HepG2 (cell line): ENCODE results near the gene SLIT3. TPM values are rescaled to one million over a fixed set of nuclear protein-coding genes. Genes with fewer than 3 reads are reported as not detected.

Experiments
- ATAC-seq: fragments of 200-7000 bp; cut with Tn5 transposase; 3 replicates; pipeline ENCODE4 v1.9.1; 2020; ENCODE audit warnings: mild to moderate bottlenecking, moderate library complexity
- BruUV-seq: library from RNA; stranded (reverse); fragments of 400-500 nt; replicated peaks from 2 replicates; lab custom pipeline; 2021; lab: Mats Ljungman, UMichigan
- CTCF ChIA-PET: fragments of 300-600 bp; formaldehyde crosslinking; extraction: SDS; loops from one replicate; lab custom pipeline; 2021; ENCODE audit warnings: low total read pairs, inconsistent platforms, low intra/inter-chr PET ratio; lab: Yijun Ruan, JAX
- POLR2A ChIA-PET: fragments of 350-600 bp; sonication (Branson Sonifier 250); formaldehyde crosslinking; loops from one replicate; lab custom pipeline; 2020; ENCODE audit warnings: antibody characterized with exemption, inconsistent platforms; lab: Yijun Ruan, JAX
- DNase-seq: peaks from one replicate; pipeline ENCODE4 v3.0.0-alpha.2; 2015; ENCODE audit warnings: low spot score
- FAIRE-seq: peaks from 3 replicates; lab custom pipeline; 2011; peaks lifted over from hg19 to GRCh38; lab: Jason Lieb, UNC
- H2AFZ ChIP-seq: one replicate; pipeline ENCODE4 v1.6.1; 2011; ENCODE audit warnings: low read length, inconsistent platforms
- H3K27ac ChIP-seq: fragments of 300-600 bp; 3 replicates; pipeline ENCODE4 v1.8.0; 2011; ENCODE audit warnings: mixed run types, mild to moderate bottlenecking, mixed read lengths, low read length, inconsistent platforms; ENCODE audit not compliant: insufficient read depth; ENCODE audit errors: extremely low read length
- H3K27me3 ChIP-seq, 2 experiments: fragments of 200-600 bp in 1 of 2; 2 replicates in 1 of 2; 3 replicates in 1 of 2; pipeline versions ENCODE4 v1.6.0 to v1.8.0; 2011; ENCODE audit warnings: low read length in 2 of 2, mild to moderate bottlenecking in 2 of 2, moderate library complexity in 2 of 2, inconsistent platforms in 1 of 2; ENCODE audit not compliant: insufficient read depth in 2 of 2, control insufficient read depth in 1 of 2
- H3K36me3 ChIP-seq, 2 experiments: fragments of 200-600 bp in 1 of 2; replicated peaks in 1 of 2; 2 replicates in 1 of 2; 3 replicates in 1 of 2; pipeline versions ENCODE4 v1.5.1 to v1.8.0; 2011; ENCODE audit warnings: low read length in 2 of 2, inconsistent platforms in 1 of 2; ENCODE audit not compliant: insufficient read depth in 2 of 2, control insufficient read depth in 1 of 2
- H3K4me1 ChIP-seq: 2 replicates; pipeline ENCODE4 v1.5.1; 2012; ENCODE audit warnings: low read length, inconsistent platforms; ENCODE audit not compliant: insufficient read depth
- H3K4me2 ChIP-seq: 2 replicates; pipeline ENCODE4 v1.6.0; 2011; ENCODE audit warnings: low read depth, low read length, inconsistent platforms
- H3K4me3 ChIP-seq, 3 experiments: fragments of 200-600 bp in 1 of 3; sonication (generic), shearing (Covaris generic) in 1 of 3; replicated peaks in 1 of 3; 2 replicates each; pipeline ENCODE4 v1.5.1; 2011 to 2016; ENCODE audit warnings: low read length in 3 of 3, inconsistent platforms in 2 of 3, low read depth in 2 of 3, mild to moderate bottlenecking in 2 of 3, control low read depth in 1 of 3, mixed read lengths in 1 of 3; ENCODE audit not compliant: insufficient read depth in 1 of 3
- H3K79me2 ChIP-seq: one replicate; pipeline ENCODE4 v1.6.1; 2011; ENCODE audit warnings: low read length, inconsistent platforms; ENCODE audit not compliant: insufficient read depth
- H3K9ac ChIP-seq: 2 replicates; pipeline ENCODE4 v1.6.0; 2011; ENCODE audit warnings: mild to moderate bottlenecking, low read depth, low read length, inconsistent platforms; ENCODE audit not compliant: insufficient read depth
- H3K9me3 ChIP-seq: 2 replicates; pipeline ENCODE4 v1.5.1; 2012; ENCODE audit warnings: mild to moderate bottlenecking, low read length
- H4K20me1 ChIP-seq: 2 replicates; pipeline ENCODE4 v1.6.0; 2011; ENCODE audit warnings: inconsistent platforms, mild to moderate bottlenecking, low read length, moderate library complexity; ENCODE audit not compliant: insufficient read depth
- ATF7 ChIP-seq, 2 experiments: fragments of 450-650 bp in 1 of 2; sonication (generic) in 1 of 2; formaldehyde crosslinking in 1 of 2; IDR thresholded peaks; 2 replicates each; pipeline versions ENCODE4 v1.4.0 to v1.6.1; 2016 to 2020; ENCODE audit warnings: antibody characterized with exemption in 1 of 2, mild to moderate bottlenecking in 1 of 2, missing genetic modification reagents in 1 of 2
- ELF3 ChIP-seq: IDR thresholded peaks from 2 replicates; pipeline ENCODE4 v1.6.1; 2016; ENCODE audit warnings: missing genetic modification reagents, missing compliant biosample characterization
- EZH2 ChIP-seq: conservative IDR thresholded peaks from 2 replicates; pipeline ENCODE4 v1.6.1; 2012; ENCODE audit warnings: mild to moderate bottlenecking, low read depth, low read length, moderate library complexity
- GFI1 ChIP-seq: sonication (generic); formaldehyde crosslinking; IDR thresholded peaks from 2 replicates; pipeline ENCODE4 v1.5.0; 2020; ENCODE audit warnings: missing genetic modification reagents, mild to moderate bottlenecking, borderline replicate concordance
- JUNB ChIP-seq: sonication (generic); formaldehyde crosslinking; IDR thresholded peaks from 2 replicates; pipeline ENCODE4 v1.8.0; 2022; ENCODE audit warnings: missing genetic modification reagents, mild to moderate bottlenecking, borderline replicate concordance
- MBNL3 ChIP-seq: fragments of 250-450 bp; sonication (Bioruptor Pico); conservative IDR thresholded peaks from 2 replicates; pipeline ENCODE4 v1.8.0; 2022; ENCODE audit warnings: mild to moderate bottlenecking, inconsistent platforms
- NONO ChIP-seq, 2 experiments: fragments of 450-650 bp in 1 of 2; sonication (generic) in 1 of 2; formaldehyde crosslinking in 1 of 2; IDR thresholded peaks in 1 of 2; conservative IDR thresholded peaks in 1 of 2; 2 replicates each; pipeline versions ENCODE4 v1.6.1 to v1.8.0; 2017 to 2022; ENCODE audit warnings: mild to moderate bottlenecking in 1 of 2, missing genetic modification reagents in 1 of 2, moderate library complexity in 1 of 2
- PCBP1 ChIP-seq: fragments of 200-400 bp; formaldehyde crosslinking; IDR thresholded peaks from 2 replicates; pipeline ENCODE4 v1.6.1; 2017; ENCODE audit warnings: mild to moderate bottlenecking, low read depth, low read length, borderline replicate concordance
- U2AF1 ChIP-seq: fragments of 200-400 bp; formaldehyde crosslinking; optimal IDR thresholded peaks from 2 replicates; pipeline ENCODE3; 2017; ENCODE audit warnings: mild to moderate bottlenecking, low read depth, low read length
- ZNF354B ChIP-seq: sonication (generic); formaldehyde crosslinking; IDR thresholded peaks from 2 replicates; pipeline ENCODE4 v1.8.0; 2022; ENCODE audit warnings: mild to moderate bottlenecking, missing genetic modification reagents
- ZNF562 ChIP-seq: sonication (generic); formaldehyde crosslinking; IDR thresholded peaks from 2 replicates; pipeline ENCODE4 v1.8.0; 2022; ENCODE audit warnings: missing genetic modification reagents, borderline replicate concordance
- ZNF75D ChIP-seq: sonication (generic); formaldehyde crosslinking; IDR thresholded peaks from 2 replicates; pipeline ENCODE4 v1.8.1; 2023; ENCODE audit warnings: missing genetic modification reagents, mild to moderate bottlenecking, borderline replicate concordance
- WGBS: methylation state at CpG from one replicate; pipeline ENCODE4 v1.1.6; 2017; ENCODE audit warnings: low lambda C conversion rate; 5-methylcytosine and 5-hydroxymethylcytosine counted together
- in situ Hi-C: cut with HindIII; loops from 2 replicates; pipeline ENCODE4 v1.10.0; 2017; ENCODE audit warnings: low pct_unique_long_range_greater_than_20kb; ENCODE audit not compliant: extremely low pct_ligation_motif_present
- intact Hi-C: fragments of 100-400 bp; cut with micrococcal nuclease; formaldehyde crosslinking; loops from one replicate; pipeline ENCODE4 v1.10.0; 2022; ENCODE audit not compliant: unreplicated experiment
- polyA plus RNA-seq, 8 experiments: library from polyadenylated mRNA; depleted of rRNA in 3 of 8; stranded (reverse) in 7 of 8; unstranded in 1 of 8; fragments of >200 nt; fragmentation: Illumina TruSeq in 4 of 8; extraction: Trizol in 4 of 8; gene quantifications; 2 replicates each; pipeline versions ENCODE4 v1.2.1 to v1.2.3, GENCODE V29; 2011 to 2016; ENCODE audit warnings: low read depth in 4 of 8, missing spikeins in 1 of 8, mixed read lengths in 1 of 8; ENCODE audit not compliant: insufficient read depth in 1 of 8
- total RNA-seq, 5 experiments: library from RNA; depleted of rRNA; stranded (reverse); fragments of >200 nt; fragmentation: Illumina TruSeq; extraction: Trizol; gene quantifications; 2 replicates each; pipeline ENCODE4 v1.2.3, GENCODE V29; 2016; ENCODE audit warnings: low read depth in 1 of 5
- TF ChIP-seq, protein P1 (sequence below): IDR thresholded peaks from 2 replicates; pipeline ENCODE4 v1.6.1; 2016; ENCODE audit warnings: missing compliant biosample characterization, missing genetic modification reagents, borderline replicate concordance
- TF ChIP-seq, protein P2 (sequence below): sonication (generic); formaldehyde crosslinking; IDR thresholded peaks from 2 replicates; pipeline ENCODE4 v1.9.0; 2022; ENCODE audit warnings: low read depth, missing genetic modification reagents
- TF ChIP-seq, protein P3 (sequence below): sonication (generic); formaldehyde crosslinking; IDR thresholded peaks from 2 replicates; pipeline ENCODE4 v1.4.0; 2020; ENCODE audit warnings: missing genetic modification reagents

Gene SLIT3
- total and polyA plus RNA-seq, 2 of the 13 experiments (the other 11 are each of a cell fraction or from before 2014, with no cell fraction given), result not detected

DNA sequence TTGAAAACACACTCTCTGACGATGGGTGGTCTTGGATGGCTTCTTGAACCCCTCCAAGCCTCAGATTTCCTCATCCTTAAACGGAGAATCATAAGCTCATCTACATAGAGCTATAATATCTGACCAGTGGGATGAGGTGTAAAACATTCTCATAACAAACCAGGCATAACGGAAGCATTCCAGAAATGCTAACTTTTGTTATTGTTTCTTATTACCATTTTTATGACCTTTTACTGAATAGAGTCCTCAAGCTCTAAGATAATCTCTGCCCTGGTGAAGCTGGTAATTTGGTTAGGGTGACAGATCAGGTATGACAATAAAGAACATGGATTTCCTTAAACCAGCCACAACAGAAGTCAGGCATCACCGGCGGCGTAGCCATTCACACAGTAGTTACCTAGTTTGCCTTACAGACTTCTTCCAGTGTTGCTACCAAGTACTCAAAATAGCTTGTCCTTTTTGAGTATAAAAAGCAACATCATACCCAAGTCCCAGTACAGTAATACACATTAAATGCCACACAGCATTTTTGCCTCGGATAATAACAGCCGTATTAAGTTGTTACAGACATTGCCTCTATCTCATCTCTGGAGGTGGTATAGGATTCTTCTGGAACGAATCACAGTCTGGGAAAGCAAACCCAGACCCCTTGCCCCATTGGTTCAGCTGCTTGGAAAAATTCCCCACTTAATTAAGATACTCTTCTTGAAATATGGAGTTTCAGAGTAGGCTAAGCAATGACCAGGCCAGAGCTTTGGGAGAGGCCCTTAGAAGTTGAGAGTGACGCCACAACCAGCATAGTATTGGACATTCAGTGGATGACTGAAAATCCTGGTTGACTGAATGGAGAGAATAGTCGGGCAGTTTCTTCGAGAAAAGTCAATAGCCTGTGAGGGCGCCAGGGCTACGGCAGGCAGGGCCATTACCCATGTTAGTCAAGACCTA is 252.5 kb downstream of the SLIT3 start (continued):
- TF ChIP-seq ZNF75D (CRISPR knock-in tag) (no peak), MBNL3 (CRISPR knock-in tag) (no peak), PCBP1 (no peak), U2AF1 (no peak), EZH2 (no peak), ZNF354B (CRISPR knock-in tag) (no peak), ATF7 (IDR thresholded peaks at IDR 0.05) (no peak), ATF7 (CRISPR knock-in tag; IDR thresholded peaks at IDR 0.05) (no peak)
- TF ChIP-seq, protein P1, sequence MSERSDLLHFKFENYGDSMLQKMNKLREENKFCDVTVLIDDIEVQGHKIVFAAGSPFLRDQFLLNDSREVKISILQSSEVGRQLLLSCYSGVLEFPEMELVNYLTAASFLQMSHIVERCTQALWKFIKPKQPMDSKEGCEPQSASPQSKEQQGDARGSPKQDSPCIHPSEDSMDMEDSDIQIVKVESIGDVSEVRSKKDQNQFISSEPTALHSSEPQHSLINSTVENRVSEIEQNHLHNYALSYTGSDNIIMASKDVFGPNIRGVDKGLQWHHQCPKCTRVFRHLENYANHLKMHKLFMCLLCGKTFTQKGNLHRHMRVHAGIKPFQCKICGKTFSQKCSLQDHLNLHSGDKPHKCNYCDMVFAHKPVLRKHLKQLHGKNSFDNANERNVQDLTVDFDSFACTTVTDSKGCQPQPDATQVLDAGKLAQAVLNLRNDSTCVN (CRISPR knock-in tag), result no peak

DNA sequence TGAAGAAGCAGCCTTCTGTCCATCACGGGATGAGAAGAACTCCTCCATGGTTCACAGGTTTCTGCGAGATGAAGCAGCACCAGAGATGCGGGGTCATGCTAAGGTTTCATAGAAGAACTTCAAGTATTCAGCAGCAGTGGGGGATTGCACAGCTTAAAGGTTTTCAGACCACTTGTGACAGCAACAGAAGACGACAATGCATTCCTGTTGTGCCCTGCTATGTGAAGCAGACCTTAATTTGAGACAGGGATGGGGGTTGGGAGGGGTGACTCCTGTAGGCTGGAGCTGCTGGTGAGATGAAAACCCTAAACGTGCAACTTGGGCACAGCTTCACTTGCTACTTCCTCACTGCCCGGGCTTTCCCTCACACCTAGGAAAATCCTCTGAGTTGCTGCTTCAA is 256.0 kb downstream of the SLIT3 start:
- Histone ChIP-seq H3K27me3 (peaks cover 2 to 24% of the 10 kb centered on the region in 2 experiments; a peak in 3 of 5 replicates), H3K9me3 (no peaks in the 10 kb centered on the region), H3K4me1 (no peaks in the 10 kb centered on the region), H3K4me3 (no peak overlapping the region), H3K79me2 (no peaks in the 10 kb centered on the region), H3K27ac (no peak overlapping the region), H3K9ac (no peak overlapping the region), H2AFZ (no peak overlapping the region), H3K36me3 (no peaks in the 10 kb centered on the region), H4K20me1 (no peaks in the 10 kb centered on the region), H3K4me2 (no peak overlapping the region)
- BruUV-seq, result no TSS peak
- FAIRE-seq (no peak), ATAC-seq (no peak), DNase-seq (no peak)
- in situ Hi-C loops (no loop called here), intact Hi-C loops (no loop called here)
- ChIA-PET POLR2A (no interaction called here), CTCF (no interaction called here)
- TF ChIP-seq, protein P2, sequence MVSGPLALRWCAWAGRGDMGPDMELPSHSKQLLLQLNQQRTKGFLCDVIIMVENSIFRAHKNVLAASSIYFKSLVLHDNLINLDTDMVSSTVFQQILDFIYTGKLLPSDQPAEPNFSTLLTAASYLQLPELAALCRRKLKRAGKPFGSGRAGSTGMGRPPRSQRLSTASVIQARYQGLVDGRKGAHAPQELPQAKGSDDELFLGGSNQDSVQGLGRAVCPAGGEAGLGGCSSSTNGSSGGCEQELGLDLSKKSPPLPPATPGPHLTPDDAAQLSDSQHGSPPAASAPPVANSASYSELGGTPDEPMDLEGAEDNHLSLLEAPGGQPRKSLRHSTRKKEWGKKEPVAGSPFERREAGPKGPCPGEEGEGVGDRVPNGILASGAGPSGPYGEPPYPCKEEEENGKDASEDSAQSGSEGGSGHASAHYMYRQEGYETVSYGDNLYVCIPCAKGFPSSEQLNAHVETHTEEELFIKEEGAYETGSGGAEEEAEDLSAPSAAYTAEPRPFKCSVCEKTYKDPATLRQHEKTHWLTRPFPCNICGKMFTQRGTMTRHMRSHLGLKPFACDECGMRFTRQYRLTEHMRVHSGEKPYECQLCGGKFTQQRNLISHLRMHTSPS, result no peak
- no peak for TF ChIP-seq GFI1 (CRISPR knock-in tag)
- TF ChIP-seq JUNB (CRISPR knock-in tag), result no peak
- no peak for TF ChIP-seq ZNF562 (CRISPR knock-in tag)
- TF ChIP-seq NONO (IDR thresholded peaks at IDR 0.05), result no peak
- TF ChIP-seq NONO (CRISPR knock-in tag; conservative IDR thresholded peaks at IDR 0.05), result no peak
- no peak for TF ChIP-seq ELF3 (CRISPR knock-in tag)
- TF ChIP-seq, protein P3, sequence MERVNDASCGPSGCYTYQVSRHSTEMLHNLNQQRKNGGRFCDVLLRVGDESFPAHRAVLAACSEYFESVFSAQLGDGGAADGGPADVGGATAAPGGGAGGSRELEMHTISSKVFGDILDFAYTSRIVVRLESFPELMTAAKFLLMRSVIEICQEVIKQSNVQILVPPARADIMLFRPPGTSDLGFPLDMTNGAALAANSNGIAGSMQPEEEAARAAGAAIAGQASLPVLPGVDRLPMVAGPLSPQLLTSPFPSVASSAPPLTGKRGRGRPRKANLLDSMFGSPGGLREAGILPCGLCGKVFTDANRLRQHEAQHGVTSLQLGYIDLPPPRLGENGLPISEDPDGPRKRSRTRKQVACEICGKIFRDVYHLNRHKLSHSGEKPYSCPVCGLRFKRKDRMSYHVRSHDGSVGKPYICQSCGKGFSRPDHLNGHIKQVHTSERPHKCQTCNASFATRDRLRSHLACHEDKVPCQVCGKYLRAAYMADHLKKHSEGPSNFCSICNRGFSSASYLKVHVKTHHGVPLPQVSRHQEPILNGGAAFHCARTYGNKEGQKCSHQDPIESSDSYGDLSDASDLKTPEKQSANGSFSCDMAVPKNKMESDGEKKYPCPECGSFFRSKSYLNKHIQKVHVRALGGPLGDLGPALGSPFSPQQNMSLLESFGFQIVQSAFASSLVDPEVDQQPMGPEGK (CRISPR knock-in tag), result no peak
- WGBS, result 4% methylated on average over 6 of the region's 6 CpGs
